Ascending aorta (tissue), 2 donors: ENCODE data around the gene PPARA. TPM values are rescaled to one million over a fixed set of nuclear protein-coding genes. Genes with fewer than 3 reads are reported as not detected.
"Not testable (repeated sequence)": the region's sequence is repeated elsewhere in the genome, so short reads cannot be mapped to it uniquely, and the experiment has no call there.

Source experiments
- DNase-seq, 2 donors: peaks; one replicate each; pipeline ENCODE4 v3.0.0-alpha.2; 2019; ENCODE audit warnings: low spot score in 2 of 2
- H3K27ac ChIP-seq, 2 donors: fragments of 200-600 bp; sonication (generic); one replicate each; pipeline ENCODE4 v1.5.1; 2016 to 2017; ENCODE audit warnings: mild to moderate bottlenecking in 1 of 2
- H3K27me3 ChIP-seq: fragments of 200-600 bp; sonication (generic); one replicate; pipeline ENCODE4 v1.5.1; 2017
- H3K36me3 ChIP-seq, 2 donors: fragments of 200-600 bp; sonication (generic); one replicate each; pipeline ENCODE4 v1.5.1; 2016
- H3K4me1 ChIP-seq, 2 donors: fragments of 200-600 bp; sonication (generic); one replicate each; pipeline ENCODE4 v1.5.1; 2016 to 2017; ENCODE audit warnings: mild to moderate bottlenecking in 1 of 2
- H3K4me3 ChIP-seq, 2 donors: fragments of 200-600 bp; sonication (generic); one replicate each; pipeline ENCODE4 v1.5.1; 2016 to 2017; ENCODE audit warnings: mild to moderate bottlenecking in 1 of 2
- H3K9me3 ChIP-seq, 2 donors: fragments of 200-600 bp; sonication (generic); one replicate each; pipeline ENCODE4 v1.5.1; 2016
- CTCF ChIP-seq, 3 experiments: fragments of 200-600 bp in 2 of 3; fragments of 450-650 bp in 1 of 3; sonication (generic) in 2 of 3; IDR thresholded peaks; one replicate each; pipeline ENCODE4 v1.5.1; 2016 to 2019; ENCODE audit warnings: antibody characterized with exemption in 3 of 3, mild to moderate bottlenecking in 1 of 3, moderate library complexity in 1 of 3
- intact Hi-C: fragments of 100-400 bp; cut with DNase I; formaldehyde crosslinking; loops from one replicate; pipeline ENCODE4 v1.15.1; 2023
- total RNA-seq: library from RNA; depleted of rRNA; stranded (reverse); fragments of >200 nt; gene quantifications from one replicate; pipeline ENCODE4 v1.1.0, GENCODE V29; 2016

PPARA gene
- total RNA-seq, 1 donor from 2014 or later, result 20.1 TPM

- intact Hi-C loops, result no loop called here
- Histone ChIP-seq H3K9me3 (no peaks in the 10 kb centered on the region), H3K4me1 (peaks cover 0 to 5% of the 10 kb centered on the region in 2 donors), H3K27me3 (no peaks in the 10 kb centered on the region), H3K27ac (no peak overlapping the region), H3K36me3 (no peaks in the 10 kb centered on the region), H3K4me3 (no peak overlapping the region)
- no peak for TF ChIP-seq CTCF (IDR thresholded peaks at IDR 0.05)
- DNase-seq, result no peak
Measured at GRCh38 chr22:46135611-46136485, 14.5 kb upstream of the PPARA start.

- TF ChIP-seq CTCF (IDR thresholded peaks at IDR 0.05), result no peak
- no peak overlapping the region for H3K27ac ChIP-seq
- no peak overlapping the region for H3K4me3 ChIP-seq
- intact Hi-C loops, result no loop called here
- peaks cover 0 to 5% of the 10 kb centered on the region in 2 donors for H3K4me1 ChIP-seq
- H3K27me3 ChIP-seq, result no peaks in the 10 kb centered on the region
- H3K9me3 ChIP-seq, result no peaks in the 10 kb centered on the region
- H3K36me3 ChIP-seq, result no peaks in the 10 kb centered on the region
- no peak for DNase-seq
Measured at GRCh38 chr22:46136486-46137217, 13.7 kb upstream of the PPARA start.

- intact Hi-C loops, result no loop called here
- Histone ChIP-seq H3K4me3 (no peak overlapping the region), H3K36me3 (no peaks in the 10 kb centered on the region), H3K27ac (no peak overlapping the region), H3K27me3 (no peaks in the 10 kb centered on the region), H3K4me1 (peaks cover 0 to 5% of the 10 kb centered on the region in 2 donors), H3K9me3 (no peaks in the 10 kb centered on the region)
- TF ChIP-seq CTCF (IDR thresholded peaks at IDR 0.05), result no peak
- no peak for DNase-seq
Measured at GRCh38 chr22:46137218-46137766, 13.0 kb upstream of the PPARA start.

DNA sequence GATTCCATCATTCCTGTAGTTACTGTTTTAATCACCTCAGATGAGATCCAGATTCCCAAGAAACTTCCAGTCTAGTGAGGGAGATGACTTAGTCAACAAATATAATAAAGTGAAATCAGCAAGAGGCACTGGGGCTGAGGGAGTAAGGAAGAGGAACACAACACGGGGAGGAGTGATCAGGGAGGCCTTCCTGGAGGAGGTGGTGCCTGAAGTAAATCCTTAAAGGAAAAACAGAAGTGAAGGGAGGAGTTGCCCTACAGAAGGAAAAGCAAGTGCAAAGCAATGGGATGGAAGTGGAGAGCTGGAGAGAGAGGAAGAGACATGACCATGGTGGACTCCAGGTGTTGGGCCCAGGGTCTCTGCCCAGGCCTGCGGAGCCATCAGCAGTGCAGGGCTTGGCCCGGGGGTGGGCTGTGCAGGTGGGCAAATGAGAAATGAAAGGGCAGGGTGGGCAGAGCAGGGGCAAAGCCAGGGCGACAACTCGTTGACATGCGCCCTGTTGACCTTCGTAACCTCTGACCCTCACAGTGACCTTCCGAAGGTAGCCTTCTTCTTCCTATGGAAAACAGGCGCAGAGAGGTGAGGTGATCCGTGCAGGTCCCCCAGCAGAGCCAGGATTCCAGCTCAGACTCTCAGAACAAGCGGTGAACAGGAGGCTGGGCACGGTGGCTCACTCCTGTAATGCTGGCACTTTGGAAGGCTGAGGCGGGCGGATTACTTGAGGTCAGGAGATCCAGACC is 12.1 kb upstream of the PPARA start:
- Histone ChIP-seq H3K27ac (no peak overlapping the region), H3K27me3 (no peaks in the 10 kb centered on the region), H3K4me3 (no peak overlapping the region), H3K4me1 (peaks cover 0 to 5% of the 10 kb centered on the region in 2 donors), H3K9me3 (no peaks in the 10 kb centered on the region), H3K36me3 (no peaks in the 10 kb centered on the region)
- no peak for TF ChIP-seq CTCF (IDR thresholded peaks at IDR 0.05)
- peak in 1 of 2 donors; percentile 58 for DNase-seq
- intact Hi-C loops, result no loop called here

- H3K27ac ChIP-seq, result peak overlapping the region; percentile 65 to 69
- DNase-seq, intact Hi-C loops, H3K27me3 ChIP-seq, H3K4me1 ChIP-seq, H3K36me3 ChIP-seq, H3K4me3 ChIP-seq, H3K9me3 ChIP-seq: not testable (repeated sequence)
Measured at GRCh38 chr22:46139417-46139816, 10.9 kb upstream of the PPARA start.
